ENCODE measurements around the gene CCDC9B.

- TF ChIP-seq ZNF70 (CRISPR knock-in tag; IDR thresholded peaks at IDR 0.05) (no peak), ZFP30 (CRISPR knock-in tag; IDR thresholded peaks at IDR 0.05) (no peak), GLIS3 (CRISPR knock-in tag; IDR thresholded peaks at IDR 0.05) (no peak), ZNF8 (CRISPR knock-in tag; IDR thresholded peaks at IDR 0.05) (no peak), SNAI2 (CRISPR knock-in tag; IDR thresholded peaks at IDR 0.05) (no peak), CSRNP3 (CRISPR knock-in tag; IDR thresholded peaks at IDR 0.05) (no peak)
- TF ChIP-seq, protein P1, sequence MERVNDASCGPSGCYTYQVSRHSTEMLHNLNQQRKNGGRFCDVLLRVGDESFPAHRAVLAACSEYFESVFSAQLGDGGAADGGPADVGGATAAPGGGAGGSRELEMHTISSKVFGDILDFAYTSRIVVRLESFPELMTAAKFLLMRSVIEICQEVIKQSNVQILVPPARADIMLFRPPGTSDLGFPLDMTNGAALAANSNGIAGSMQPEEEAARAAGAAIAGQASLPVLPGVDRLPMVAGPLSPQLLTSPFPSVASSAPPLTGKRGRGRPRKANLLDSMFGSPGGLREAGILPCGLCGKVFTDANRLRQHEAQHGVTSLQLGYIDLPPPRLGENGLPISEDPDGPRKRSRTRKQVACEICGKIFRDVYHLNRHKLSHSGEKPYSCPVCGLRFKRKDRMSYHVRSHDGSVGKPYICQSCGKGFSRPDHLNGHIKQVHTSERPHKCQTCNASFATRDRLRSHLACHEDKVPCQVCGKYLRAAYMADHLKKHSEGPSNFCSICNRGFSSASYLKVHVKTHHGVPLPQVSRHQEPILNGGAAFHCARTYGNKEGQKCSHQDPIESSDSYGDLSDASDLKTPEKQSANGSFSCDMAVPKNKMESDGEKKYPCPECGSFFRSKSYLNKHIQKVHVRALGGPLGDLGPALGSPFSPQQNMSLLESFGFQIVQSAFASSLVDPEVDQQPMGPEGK (CRISPR knock-in tag; IDR thresholded peaks at IDR 0.05; ENCODE audit: borderline replicate concordance), result no peak
- TF ChIP-seq, protein P2, sequence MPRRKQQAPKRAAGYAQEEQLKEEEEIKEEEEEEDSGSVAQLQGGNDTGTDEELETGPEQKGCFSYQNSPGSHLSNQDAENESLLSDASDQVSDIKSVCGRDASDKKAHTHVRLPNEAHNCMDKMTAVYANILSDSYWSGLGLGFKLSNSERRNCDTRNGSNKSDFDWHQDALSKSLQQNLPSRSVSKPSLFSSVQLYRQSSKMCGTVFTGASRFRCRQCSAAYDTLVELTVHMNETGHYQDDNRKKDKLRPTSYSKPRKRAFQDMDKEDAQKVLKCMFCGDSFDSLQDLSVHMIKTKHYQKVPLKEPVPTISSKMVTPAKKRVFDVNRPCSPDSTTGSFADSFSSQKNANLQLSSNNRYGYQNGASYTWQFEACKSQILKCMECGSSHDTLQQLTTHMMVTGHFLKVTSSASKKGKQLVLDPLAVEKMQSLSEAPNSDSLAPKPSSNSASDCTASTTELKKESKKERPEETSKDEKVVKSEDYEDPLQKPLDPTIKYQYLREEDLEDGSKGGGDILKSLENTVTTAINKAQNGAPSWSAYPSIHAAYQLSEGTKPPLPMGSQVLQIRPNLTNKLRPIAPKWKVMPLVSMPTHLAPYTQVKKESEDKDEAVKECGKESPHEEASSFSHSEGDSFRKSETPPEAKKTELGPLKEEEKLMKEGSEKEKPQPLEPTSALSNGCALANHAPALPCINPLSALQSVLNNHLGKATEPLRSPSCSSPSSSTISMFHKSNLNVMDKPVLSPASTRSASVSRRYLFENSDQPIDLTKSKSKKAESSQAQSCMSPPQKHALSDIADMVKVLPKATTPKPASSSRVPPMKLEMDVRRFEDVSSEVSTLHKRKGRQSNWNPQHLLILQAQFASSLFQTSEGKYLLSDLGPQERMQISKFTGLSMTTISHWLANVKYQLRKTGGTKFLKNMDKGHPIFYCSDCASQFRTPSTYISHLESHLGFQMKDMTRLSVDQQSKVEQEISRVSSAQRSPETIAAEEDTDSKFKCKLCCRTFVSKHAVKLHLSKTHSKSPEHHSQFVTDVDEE (CRISPR knock-in tag; IDR thresholded peaks at IDR 0.05), result no peak
Measured at GRCh38 chr15:40367371-40367685, 26.6 kb upstream of the CCDC9B start.

Data from SK-N-SH treated with all-trans-retinoic acid at 6 μM for 48 hours (cell line).